HG02763 (cell line): ENCODE results near the gene KPNA3.
"Not testable (repeated sequence)": the region's sequence is repeated elsewhere in the genome, so short reads cannot be mapped to it uniquely, and the experiment has no call there.

Experiments
- ATAC-seq: cut with Tn5 transposase; IDR thresholded peaks from one replicate; pipeline ENCODE4 v1.9.1; 2021; ENCODE audit warnings: mild to moderate bottlenecking, moderate library complexity; ENCODE audit not compliant: unreplicated experiment

The KPNA3 gene, protein sequence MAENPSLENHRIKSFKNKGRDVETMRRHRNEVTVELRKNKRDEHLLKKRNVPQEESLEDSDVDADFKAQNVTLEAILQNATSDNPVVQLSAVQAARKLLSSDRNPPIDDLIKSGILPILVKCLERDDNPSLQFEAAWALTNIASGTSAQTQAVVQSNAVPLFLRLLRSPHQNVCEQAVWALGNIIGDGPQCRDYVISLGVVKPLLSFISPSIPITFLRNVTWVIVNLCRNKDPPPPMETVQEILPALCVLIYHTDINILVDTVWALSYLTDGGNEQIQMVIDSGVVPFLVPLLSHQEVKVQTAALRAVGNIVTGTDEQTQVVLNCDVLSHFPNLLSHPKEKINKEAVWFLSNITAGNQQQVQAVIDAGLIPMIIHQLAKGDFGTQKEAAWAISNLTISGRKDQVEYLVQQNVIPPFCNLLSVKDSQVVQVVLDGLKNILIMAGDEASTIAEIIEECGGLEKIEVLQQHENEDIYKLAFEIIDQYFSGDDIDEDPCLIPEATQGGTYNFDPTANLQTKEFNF

DNA sequence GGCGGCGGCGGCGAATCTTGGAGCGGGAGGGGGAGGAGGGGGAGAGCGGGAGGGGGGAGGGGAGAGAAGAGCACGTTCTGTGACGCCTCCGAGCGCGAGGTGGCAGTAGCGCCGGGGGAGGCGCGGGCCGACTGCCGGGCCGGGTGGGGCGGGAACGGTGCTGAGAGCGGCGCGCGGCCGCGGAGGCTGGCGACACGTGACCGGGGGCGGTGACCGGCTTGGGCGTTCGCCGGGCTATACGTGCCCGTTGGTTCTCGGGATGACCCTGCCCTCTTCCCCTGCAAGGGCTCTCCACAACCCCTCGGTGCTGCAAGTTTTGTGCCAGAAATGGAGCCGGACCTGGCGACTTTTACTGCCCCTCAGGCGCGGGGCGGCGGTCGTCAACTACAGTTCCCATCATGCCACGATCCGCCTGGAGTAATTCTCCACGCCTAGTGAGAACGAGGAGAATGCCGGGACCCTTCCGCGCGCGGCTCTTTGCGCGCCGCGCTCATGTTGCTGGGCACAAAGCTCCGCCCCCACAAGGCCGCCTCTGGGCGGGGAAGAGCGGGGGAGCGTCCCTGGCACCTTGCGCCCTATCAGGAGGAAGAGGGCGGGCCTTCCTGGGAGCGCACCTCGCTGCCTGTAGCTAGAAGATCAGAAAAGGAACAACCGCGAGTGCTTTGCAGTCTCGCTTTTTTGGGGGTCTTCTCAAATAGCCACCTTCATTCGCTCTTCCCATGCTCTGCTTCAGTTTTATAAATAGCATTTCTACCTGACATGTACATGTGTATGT lies at the start of gene KPNA3:
Gene KPNA3, minus strand, starts transcription at position 133 of the 775 bp plus-strand sequence. CDS start 176 bp downstream, outside the sequence.
- ATAC-seq: peak; percentile 86

DNA sequence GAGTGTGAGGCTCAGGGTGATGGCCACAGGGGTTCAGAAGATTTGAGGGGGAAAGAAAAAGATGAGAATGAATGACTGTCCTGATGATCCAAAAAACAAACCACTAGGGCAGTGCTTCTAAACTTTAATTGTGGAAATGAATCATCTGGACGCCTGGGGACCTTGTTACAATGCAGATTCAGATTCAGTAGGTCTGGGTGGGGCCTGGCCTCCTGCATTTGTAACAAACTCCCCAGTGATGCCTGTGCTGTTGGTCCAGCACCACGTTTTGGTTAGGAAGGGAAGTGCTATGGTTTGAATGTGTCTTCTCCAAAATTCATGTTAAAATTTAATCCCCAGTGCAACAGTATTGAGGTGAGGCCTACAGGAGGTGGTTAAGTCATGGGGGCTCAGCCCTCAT lies 49.5 kb upstream of the KPNA3 start:
- ATAC-seq: no peak

DNA sequence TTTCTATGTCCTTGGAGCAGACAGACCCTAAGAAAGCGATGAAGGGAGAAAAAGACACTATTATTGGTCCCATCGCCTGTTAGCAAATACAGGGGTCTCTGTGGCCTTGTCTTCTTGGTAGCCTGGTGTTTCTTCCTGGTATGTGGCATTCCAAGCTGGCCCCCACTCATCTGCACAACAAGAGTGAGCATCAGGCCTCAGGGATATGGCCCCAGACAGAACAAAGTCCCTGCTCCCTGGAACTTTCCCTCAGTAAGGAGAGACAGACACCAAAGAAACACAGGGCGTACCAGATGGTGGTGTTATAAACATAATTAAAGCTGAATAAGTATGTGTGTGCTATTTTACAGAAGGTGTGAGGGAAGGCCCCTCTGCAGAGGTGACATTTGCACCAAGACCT lies 48.2 kb upstream of the KPNA3 start:
- no peak for ATAC-seq

DNA sequence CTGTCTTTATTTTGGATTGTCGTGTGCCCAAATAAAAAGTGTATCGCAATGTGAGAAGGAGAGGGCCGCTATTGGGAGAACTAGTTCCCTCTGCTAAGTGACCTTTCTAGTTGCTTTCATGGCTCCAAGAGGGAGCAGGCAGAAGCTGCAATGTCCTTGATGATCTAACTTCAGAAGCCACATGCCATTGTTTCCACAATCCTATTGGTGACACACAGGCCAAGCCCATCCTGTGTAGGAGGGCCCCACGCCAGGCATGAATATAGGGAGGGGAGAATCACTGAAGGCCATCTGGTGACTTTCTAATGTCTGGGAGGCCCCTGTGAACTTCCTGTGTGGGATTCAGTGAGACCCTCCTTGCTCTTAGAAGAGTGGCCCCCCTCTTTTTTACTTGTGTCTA lies 47.8 kb upstream of the KPNA3 start:
- ATAC-seq: no peak

DNA sequence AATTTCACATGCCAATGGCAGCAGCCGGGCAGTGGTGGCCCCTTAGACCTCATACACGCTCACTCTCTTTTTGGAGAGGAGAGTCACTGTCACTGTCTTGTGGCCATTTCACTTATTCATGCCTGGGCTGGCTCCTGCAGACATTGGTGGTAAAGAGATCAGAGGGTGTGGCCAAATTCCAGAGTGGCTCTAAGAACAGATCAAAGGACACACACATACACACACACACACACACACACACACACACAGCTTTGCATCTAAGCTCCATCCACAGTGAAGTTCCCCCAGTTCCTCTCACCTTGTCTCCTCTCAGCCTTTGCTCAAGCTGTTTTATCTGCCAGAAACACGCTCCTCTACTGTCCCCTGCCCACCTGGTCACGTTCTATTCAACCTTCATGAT lies 46.5 kb upstream of the KPNA3 start:
- no peak for ATAC-seq

DNA sequence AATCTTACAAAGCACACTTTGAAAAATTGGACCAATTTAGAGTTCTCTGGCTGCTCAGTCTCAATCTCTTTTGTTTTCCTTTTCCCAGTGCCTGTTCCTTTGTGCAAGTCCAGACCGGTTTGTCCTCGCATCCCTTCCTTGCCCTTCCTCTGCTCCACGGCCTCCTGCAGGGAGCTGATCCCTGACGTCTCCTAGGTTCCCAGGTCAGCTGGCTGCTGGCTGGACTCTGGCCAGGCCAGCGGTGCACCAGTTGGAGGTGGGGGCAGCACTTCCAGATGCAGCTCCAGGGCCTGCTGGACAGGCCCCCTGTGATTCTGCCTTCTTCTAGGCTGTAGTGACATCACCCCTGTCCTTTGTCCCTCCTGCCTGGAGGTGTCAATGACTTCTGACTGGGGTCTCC lies 44.0 kb upstream of the KPNA3 start:
- no peak for ATAC-seq

DNA sequence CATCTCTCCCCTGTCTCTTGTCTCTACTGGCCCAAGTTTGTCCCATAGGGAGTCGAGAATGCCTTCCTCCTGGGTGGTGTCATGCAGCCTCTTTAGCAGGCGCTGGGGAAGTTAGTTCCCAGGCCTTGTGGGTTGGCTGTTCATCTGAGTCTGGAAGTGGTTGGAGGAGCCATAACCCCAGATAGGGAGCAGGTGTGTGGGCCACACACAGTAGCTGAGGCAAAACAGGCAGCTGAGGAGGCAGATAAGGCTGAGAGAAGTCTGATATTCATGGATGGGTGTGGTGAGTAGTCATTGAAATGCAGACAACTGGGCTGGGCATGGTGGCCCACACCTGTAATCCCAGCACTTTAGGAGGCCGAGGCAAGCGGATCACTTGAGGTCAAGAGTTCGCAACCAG lies 40.9 kb upstream of the KPNA3 start:
- no peak for ATAC-seq

DNA sequence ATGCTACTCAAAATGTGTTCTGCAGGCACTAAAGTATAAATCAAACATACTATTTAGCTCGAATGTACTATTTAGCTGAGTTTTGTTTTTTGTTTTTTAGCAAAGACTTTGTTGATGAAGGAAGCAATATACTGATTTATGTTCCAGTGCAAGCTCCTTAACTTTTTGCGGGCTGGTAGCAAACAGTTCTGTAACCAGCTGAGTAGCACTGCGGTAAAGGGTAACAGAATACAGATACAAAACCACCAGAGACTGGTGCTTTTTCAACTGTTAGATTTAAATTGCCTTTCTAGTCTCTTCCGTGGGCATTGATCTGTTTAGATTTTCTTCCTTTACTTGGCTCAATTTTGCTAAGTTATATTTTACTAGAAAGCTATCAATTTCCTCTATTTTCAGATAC lies 39.0 kb upstream of the KPNA3 start:
- ATAC-seq: no peak

DNA sequence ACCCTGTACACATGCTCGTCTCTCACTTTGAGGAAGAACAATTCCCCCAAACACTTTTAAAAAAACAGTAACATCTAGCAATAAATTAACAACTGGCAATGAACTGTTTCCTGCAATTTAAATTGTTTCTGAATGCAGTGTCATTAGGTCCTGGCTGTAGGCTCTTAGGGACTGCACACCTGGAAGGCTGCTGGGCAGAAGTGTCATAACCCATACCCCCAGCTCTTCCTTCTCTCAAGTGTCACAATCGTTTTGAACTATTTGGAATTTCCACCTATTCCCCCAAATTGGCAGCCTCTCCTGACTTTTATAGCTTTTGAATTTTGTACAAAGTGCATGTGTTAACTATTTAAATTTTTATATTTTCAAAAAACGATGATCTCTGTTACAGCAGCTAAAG lies 38.2 kb upstream of the KPNA3 start:
- ATAC-seq: no peak

DNA sequence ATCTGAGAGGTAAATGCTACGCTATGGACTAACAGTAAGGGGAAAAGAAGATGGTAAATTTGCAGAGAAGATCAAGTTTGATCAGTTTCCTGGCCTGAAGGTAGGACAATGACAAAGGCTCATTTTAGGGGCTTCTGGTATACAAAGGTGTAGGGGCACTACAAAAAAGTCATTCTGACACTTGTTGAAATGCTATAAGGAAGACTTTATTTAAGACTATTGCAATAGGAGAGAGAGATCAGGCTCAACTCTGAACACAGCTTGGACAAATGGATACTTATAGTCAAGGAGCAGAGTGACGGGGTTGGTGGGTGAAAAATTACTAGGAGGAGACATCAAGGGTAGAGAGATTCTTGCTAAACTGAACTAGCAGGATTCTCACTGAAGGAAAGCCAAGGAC lies 37.2 kb upstream of the KPNA3 start:
- no peak for ATAC-seq

DNA sequence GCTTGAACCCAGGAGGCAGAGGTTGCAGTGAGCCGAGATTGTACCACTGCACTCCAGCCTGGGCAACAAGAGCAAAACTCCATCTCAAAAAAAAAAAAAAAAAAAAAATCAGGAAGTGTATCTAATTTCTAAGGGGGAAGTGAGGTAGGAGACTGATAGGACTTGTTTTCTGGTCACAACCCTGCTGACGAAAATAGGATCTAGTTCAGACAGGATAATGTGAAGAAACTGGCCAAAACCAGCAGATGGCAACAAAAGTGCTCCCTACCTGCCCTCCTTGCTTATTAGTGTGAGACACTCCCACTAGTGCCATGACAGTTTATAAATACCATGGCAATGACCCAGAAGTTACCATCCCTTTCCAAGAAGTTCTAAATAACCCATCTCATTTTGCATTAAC lies 36.0 kb upstream of the KPNA3 start:
- ATAC-seq: no peak

DNA sequence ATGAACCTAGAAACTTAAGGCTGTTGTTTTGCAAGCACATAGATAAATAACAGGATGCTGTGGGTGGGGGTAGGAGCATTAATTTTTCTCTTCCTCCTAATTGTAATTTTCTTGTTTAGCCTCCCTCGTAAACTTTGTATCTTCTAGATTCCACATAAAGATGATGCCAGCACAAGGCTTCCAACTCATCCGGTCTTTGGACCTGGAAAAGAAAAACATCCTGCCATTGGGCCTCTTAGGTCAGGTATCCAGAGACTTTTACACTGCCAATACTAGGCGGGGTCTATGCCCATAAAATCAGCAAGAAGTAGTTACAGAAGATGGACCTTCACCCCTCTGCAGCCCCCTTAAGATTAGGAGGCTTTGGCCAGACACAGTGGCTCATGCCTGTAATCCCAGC lies 35.4 kb upstream of the KPNA3 start:
- no peak for ATAC-seq

DNA sequence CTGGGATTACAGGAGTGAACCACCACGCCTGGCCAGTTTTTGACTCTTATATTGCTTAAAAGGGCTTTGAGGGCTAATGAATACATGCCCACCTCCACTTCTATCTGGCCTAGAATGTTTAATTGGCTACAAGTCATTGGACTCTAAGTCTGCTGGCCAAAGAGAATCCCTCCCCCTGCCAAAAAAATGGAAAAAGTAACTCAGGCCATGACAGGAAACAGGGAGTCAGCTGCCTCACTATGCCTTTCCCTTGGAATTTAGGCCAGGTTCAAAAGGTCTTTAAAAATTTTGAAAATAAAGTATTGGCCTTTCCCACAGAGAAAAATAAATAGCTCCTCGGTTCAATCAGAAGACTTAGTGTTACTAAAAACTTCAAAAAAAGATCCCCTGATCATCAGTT lies 34.9 kb upstream of the KPNA3 start:
- no peak for ATAC-seq

DNA sequence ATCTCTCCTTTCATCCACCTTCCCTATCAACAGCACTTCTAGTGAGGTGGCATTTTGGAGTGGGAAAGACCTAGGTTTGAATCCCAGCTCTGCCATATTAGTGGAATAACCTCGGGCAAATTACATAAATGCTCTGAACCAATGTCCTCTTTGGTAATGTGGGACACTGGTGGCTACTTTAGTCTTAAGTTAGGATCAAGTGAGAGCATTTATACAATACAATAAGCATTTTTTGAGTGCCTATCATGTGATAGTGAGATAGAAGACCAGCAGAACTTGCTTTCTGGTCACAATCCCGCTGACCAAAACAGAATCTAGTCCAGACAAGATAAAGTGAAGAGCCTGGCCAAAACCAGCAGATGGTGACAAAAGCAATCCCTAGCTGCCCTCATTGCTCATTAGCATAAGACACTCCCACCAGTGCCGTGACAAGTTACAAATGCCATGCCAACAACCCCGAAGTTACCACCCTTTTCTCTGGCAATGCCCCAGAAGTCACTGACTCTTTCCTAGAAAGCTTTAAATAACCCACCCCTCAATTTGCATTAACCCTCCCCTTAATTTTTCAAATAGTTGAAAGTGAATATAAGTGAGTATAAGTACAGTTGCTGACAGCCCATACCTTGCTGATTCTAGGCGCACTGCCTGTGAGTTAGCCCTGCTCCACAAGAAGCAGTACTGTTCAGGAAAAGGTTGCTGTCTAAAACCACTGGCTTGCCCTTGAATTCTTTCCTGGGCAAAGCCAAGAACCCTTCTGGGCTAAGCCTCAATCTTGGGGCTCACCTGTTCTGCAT lies 28.9 kb upstream of the KPNA3 start:
- ATAC-seq: no peak

DNA sequence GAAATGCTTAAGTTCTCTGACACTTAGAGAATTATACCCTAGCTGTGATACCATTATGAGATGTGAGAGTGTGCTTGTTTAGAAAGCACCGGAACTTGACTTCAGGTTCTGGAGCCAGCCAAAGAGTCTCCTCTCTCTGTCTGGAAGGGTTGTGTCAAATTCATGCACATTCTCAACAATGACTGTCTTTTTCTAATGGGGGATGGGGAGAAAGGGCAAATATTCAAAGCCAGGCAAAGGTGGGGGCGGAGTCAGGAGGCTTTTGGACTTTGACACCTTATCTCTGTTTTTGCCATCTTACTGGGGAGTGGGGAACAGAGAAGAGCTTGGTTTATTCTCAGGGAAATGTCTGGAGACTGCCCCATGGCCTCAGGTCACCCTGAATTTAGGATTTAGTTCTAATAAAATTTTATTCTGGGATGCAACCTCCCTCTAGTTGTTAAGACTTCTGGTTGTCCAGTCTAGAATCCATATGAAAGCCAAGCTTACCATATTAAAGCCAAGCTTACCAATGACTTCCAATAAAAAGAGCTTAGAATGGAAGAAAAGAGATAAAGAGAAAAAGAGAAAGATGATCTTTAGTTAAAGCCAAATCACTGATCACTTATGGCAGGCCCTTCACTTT lies 28.2 kb upstream of the KPNA3 start:
- no peak for ATAC-seq

DNA sequence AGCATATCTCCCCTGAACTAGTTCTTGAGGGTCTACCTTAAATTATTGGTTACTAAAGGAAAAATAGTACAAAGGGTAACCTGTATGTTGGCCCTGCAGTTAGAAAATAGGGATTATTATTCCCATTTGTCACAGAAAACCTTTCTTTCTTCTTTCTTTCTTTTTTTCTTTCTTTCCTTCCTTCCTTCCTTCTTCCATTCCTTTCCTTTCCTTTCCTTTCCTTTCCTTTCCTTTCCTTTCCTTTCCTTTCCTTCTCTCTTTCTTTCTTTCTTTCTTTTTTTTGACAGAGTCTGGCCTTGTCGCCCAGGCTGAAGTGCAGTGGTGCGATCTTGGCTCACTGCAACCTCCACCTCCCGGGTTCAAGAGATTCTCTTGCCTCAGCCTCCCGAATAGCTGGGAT lies 23.6 kb upstream of the KPNA3 start:
- ATAC-seq: not testable (repeated sequence)

DNA sequence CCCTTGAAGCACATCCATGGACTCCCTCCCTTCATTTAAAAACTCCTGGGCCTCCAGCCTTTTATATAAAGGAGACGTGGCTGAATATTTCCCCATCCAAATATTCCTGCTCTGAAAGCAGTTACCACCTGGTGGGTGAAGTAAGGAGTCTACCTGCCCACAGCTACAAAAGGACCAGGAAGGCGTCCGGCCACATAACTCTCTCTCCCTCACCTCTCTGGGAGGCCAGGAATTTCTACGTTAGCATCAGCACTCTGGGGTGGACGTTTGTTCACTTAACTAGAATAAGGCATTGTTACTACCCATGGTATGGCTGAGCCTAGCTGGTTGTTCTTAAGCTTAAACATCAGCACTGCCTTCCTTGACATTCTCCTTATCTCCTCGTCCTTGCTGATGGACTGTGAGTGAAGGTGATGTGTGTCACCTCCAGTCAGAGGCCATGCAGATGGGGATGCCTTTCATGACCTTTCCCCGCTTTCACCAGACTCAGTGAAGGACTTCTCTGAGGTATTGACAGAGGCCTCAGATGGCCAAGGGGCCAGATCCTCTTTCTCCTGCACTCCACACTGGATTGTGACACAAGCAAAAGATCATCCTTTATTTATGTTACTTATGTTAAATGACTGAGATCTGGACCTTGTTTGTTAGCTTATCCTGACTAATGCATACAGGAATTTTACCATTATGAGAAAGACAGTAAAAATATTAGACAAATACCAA lies 22.2 kb upstream of the KPNA3 start:
- ATAC-seq: no peak

DNA sequence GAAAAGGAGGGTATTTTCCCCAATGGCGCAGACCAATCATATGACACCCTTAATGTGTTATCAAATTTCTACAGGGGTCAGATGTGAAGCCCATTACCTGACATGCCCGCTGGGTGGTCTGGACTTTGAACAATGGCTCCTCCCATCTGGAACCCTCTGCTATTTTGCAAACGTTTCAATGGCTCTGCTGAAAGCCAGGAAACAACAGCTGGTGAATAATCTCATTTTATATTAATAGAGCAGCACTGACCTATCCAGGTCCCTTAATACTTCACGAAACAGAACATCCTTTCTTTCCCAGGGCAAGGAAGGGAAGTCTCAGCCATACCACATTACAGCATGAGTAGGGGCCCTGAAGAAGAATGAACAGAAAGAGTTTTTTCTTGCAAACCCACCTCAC lies 20.3 kb upstream of the KPNA3 start:
- no peak for ATAC-seq

DNA sequence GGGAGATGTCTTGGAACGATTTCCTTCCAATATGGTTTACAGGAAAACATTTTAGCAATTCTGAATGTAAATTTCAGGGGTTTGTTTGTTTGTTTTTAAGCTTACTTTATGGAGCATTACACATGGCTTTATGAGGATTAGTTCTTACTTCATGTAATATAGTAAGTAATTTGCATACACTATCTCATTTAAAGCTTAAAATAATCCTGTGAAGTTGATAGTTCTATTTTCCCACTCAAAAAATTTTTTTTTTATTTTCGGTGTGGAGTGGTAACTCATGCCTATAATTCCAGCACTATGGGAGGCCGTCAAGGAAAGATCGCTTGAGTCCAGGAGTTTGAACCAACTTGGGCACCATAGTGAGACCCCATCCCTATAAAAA lies 19.0 kb upstream of the KPNA3 start:
- ATAC-seq: no peak
